Common myeloid progenitor, CD34-positive (primary cell): ENCODE results near the gene HNRNPR.

ENCODE experiments used
- CTCF ChIA-PET: fragments of 350-600 bp; sonication (Branson Sonifier 250); formaldehyde crosslinking; loops from one replicate; lab custom pipeline; 2021; ENCODE audit warnings: antibody characterized with exemption; lab: Charles Lee
- POLR2A ChIA-PET: fragments of 350-600 bp; sonication (Branson Sonifier 250); formaldehyde crosslinking; loops from one replicate; lab custom pipeline; 2021; ENCODE audit warnings: antibody characterized with exemption; lab: Charles Lee
- DNase-seq, 3 donors: peaks; one replicate each; pipeline versions ENCODE4 v3.0.0 to v3.0.0-alpha.2; 2013
- H3K27ac ChIP-seq, 2 experiments: 1 replicate in 1 of 2; 2 replicates in 1 of 2; pipeline ENCODE4 v1.7.0; 2013; ENCODE audit warnings: inconsistent platforms in 2 of 2, low read length in 2 of 2, mild to moderate bottlenecking in 2 of 2, low read depth in 1 of 2, moderate library complexity in 1 of 2; ENCODE audit not compliant: severe bottlenecking in 2 of 2, insufficient read depth in 1 of 2, poor library complexity in 1 of 2
- H3K27me3 ChIP-seq, 5 experiments: replicated peaks in 2 of 5; 1 replicate in 3 of 5; 2 replicates in 2 of 5; pipeline versions ENCODE4 v1.6.1 to v1.7.0; 2013; ENCODE audit warnings: low read length in 4 of 5, mild to moderate bottlenecking in 2 of 5, moderate library complexity in 2 of 5, inconsistent platforms in 1 of 5; ENCODE audit not compliant: insufficient read depth in 5 of 5, control insufficient read depth in 4 of 5
- H3K36me3 ChIP-seq, 4 experiments: 1 replicate in 2 of 4; 2 replicates in 2 of 4; pipeline versions ENCODE4 v1.6.1 to v1.7.0; 2013; ENCODE audit warnings: low read length in 3 of 4, control low read depth in 1 of 4, mild to moderate bottlenecking in 1 of 4; ENCODE audit not compliant: control insufficient read depth in 4 of 4, insufficient read depth in 4 of 4
- H3K4me1 ChIP-seq, 4 experiments: 1 replicate in 3 of 4; 2 replicates in 1 of 4; pipeline versions ENCODE4 v1.6.1 to v1.7.1; 2013; ENCODE audit warnings: low read length in 3 of 4, mild to moderate bottlenecking in 3 of 4, control low read depth in 1 of 4, inconsistent platforms in 1 of 4, moderate library complexity in 1 of 4; ENCODE audit not compliant: control insufficient read depth in 4 of 4, insufficient read depth in 4 of 4; ENCODE audit errors: control extremely low read depth in 1 of 4
- H3K4me3 ChIP-seq, 7 experiments: 1 replicate in 4 of 7; 2 replicates in 3 of 7; pipeline versions ENCODE4 v1.5.1 to v1.7.0; 2013; ENCODE audit warnings: mild to moderate bottlenecking in 7 of 7, low read length in 6 of 7, moderate library complexity in 6 of 7, inconsistent platforms in 2 of 7, low read depth in 2 of 7, control low read depth in 1 of 7; ENCODE audit not compliant: insufficient read depth in 4 of 7, control insufficient read depth in 1 of 7; ENCODE audit errors: extremely low read depth in 1 of 7
- H3K9me3 ChIP-seq, 5 experiments: 1 replicate in 4 of 5; 2 replicates in 1 of 5; pipeline versions ENCODE4 v1.6.1 to v1.7.1; 2013; ENCODE audit warnings: low read length in 4 of 5, mild to moderate bottlenecking in 2 of 5, inconsistent platforms in 1 of 5, low read depth in 1 of 5, moderate library complexity in 1 of 5; ENCODE audit not compliant: control insufficient read depth in 4 of 5, insufficient read depth in 2 of 5; ENCODE audit errors: control extremely low read depth in 1 of 5
- WGBS: methylation state at CpG from one replicate; pipeline ENCODE4 v1.1.5; 2013; ENCODE audit not compliant: insufficient coverage; 5-methylcytosine and 5-hydroxymethylcytosine counted together

Gene HNRNPR

DNA sequence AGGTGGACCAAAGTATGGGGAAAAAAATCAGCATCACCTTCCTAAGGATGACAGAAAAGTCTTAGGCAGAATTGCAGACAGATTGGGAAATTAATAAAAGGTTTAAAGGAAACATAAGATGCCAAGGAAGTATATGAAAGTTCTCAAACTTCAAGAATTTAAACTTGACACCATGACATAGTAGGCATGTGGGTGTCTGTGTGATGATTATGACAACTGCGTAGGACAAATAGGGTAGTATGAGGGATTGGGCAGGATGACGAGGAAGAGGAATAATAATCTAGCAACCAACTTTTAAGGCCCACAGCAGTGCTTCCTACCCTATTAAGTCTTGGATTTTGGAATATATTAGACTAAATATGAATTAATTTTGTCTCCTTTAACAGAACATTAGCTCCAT is 52.4 kb downstream of the HNRNPR start:
- CTCF ChIA-PET: no interaction called here
- no peaks in the 10 kb centered on the region for H3K4me1 ChIP-seq
- WGBS: 80% methylated on average over 1 of the region's 2 CpGs
- H3K27me3 ChIP-seq: no peaks in the 10 kb centered on the region
- H3K9me3 ChIP-seq: no peaks in the 10 kb centered on the region
- no peak for DNase-seq
- H3K27ac ChIP-seq: no peak overlapping the region
- peaks cover 3 to 28% (median 9%) of the 10 kb centered on the region in 4 experiments for H3K36me3 ChIP-seq
- no peak overlapping the region for H3K4me3 ChIP-seq
- POLR2A ChIA-PET: no interaction called here

DNA sequence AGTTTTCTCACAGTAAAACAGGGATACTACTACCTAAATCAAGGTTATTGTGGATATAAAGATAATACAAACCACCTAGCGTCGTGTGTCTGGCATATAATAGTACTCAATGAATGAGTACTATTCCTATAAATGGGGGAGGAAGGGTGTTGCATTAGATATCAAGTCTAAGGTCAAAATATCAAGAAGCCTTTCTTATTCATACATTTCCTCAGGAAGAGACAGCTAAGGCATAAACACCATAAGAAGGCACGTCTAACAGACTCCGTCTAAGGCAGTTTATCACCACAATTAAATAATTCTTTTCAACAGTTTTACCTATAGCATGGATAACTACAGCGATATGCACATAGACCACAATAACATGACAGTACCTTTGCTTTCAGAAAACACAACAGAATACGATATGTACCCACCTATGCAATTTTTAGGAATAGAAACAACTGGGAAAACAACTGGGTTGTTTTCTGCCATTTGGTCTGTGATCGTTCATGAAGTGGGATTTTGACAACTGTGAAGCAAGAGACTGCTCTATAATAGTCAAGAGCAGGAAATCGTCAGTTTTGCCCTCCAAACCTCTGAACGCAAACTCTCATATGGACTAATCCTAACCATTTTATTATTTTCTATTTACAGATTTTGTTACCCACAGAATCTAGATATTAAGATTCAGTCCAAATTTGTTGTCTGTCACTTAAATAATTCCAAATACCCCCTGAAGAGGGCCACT is 53.1 kb downstream of the HNRNPR start:
- peak in 2 of 3 donors; percentile 2 for DNase-seq
- H3K4me1 ChIP-seq: no peaks in the 10 kb centered on the region
- WGBS: 88% methylated on average over 6 of the region's 9 CpGs
- ChIA-PET CTCF (interaction anchor here (1.2 kb wide), 1 partner anchor 17 kb away, joined by 3 read pairs; no protein-coding TSS in a partner anchor), POLR2A (no interaction called here)
- peaks cover 6 to 30% (median 13%) of the 10 kb centered on the region in 4 experiments for H3K36me3 ChIP-seq
- no peaks in the 10 kb centered on the region for H3K9me3 ChIP-seq
- H3K27me3 ChIP-seq: no peaks in the 10 kb centered on the region
- H3K27ac ChIP-seq: no peak overlapping the region
- H3K4me3 ChIP-seq: no peak overlapping the region

DNA sequence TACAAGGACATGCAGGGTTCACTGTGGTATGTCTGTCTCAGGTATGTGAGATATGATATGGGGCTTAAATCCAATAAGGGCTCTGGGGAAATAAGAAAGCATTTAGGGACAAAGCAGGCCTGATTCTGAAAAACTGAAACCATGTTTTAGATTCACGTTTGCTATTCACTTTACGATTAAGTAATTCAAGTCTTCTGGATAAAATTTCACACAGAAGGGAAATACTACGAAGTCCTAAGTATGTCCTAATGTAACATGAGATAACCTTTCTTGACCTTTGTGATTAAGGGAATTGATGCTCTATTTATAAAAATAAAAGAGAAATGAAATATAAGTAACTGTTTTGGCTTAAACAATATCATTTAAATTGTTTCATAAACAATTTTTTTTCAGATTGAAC is 55.4 kb downstream of the HNRNPR start:
- Histone ChIP-seq H3K9me3 (no peaks in the 10 kb centered on the region), H3K27ac (no peak overlapping the region), H3K36me3 (peaks cover 12 to 36% (median 22%) of the 10 kb centered on the region in 4 experiments), H3K4me3 (no peak overlapping the region), H3K27me3 (no peaks in the 10 kb centered on the region), H3K4me1 (no peaks in the 10 kb centered on the region)
- ChIA-PET CTCF (no interaction called here), POLR2A (no interaction called here)
- 100% methylated on average over 3 of the region's 3 CpGs for WGBS
- DNase-seq: no peak

- POLR2A ChIA-PET: no interaction called here
- no peak overlapping the region for H3K4me3 ChIP-seq
- no peak for DNase-seq
- CTCF ChIA-PET: no interaction called here
- H3K4me1 ChIP-seq: no peaks in the 10 kb centered on the region
- H3K9me3 ChIP-seq: no peaks in the 10 kb centered on the region
- H3K27me3 ChIP-seq: no peaks in the 10 kb centered on the region
- H3K27ac ChIP-seq: no peak overlapping the region
- H3K36me3 ChIP-seq: peaks cover 14 to 38% (median 24%) of the 10 kb centered on the region in 4 experiments
Observed at GRCh38 chr1:23288201-23288600, 55.9 kb downstream of the HNRNPR start.

GRCh38 chr1:23286401-23286800 is 57.7 kb downstream of the HNRNPR start:
- DNase-seq: no peak
- no peaks in the 10 kb centered on the region for H3K4me1 ChIP-seq
- WGBS: 88% methylated on average over 1 of the region's 1 CpG

DNA sequence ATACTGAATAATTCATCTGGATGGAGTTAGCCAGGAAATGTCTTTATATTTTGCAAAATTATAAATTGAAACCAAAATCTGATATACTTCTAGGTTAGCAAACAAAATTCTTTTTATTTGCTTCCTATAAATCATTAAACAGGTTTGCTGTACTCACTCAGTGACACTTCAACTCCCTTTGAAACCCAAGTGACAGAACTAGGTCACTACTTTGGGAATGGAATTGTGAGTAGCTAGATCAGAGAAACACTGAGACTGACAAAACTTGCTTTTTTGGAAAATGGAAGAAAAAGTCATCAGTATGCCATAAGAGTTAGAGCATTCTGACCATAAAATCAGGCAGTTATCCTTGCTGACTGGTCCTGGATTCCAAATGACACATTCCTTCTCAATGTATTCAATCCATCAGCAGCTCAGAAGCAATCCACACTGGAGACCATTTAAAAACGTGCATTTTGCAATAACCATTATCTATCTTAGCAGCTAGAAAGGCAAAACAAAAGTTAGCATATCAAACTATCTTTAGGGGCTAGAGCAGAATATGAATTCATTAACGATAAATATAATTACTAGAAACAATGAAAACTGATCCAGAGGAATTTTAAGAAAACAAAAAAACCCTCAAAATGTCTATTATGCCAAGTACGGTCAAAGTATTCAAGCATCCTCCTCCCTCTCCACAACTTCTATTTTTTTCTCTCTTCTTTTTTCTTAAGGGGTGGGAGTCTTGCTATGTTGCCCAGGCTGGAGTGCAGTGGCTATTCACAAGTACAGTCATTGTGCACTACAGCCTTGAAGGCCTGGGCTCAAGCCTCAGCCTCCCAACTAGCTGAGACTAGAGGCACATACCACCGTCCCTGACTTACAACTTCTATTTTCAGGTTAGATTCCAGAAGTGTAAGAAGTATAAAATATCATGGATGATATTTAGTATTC is 60.1 kb downstream of the HNRNPR start:
- DNase-seq: no peak
- no peaks in the 10 kb centered on the region for H3K9me3 ChIP-seq
- WGBS: no CpG with 5 or more reads among the region's 4 CpGs
- no peak overlapping the region for H3K4me3 ChIP-seq
- POLR2A ChIA-PET: no interaction called here
- no peaks in the 10 kb centered on the region for H3K27me3 ChIP-seq
- peaks cover 23 to 63% (median 41%) of the 10 kb centered on the region in 4 experiments for H3K36me3 ChIP-seq
- no peaks in the 10 kb centered on the region for H3K4me1 ChIP-seq
- H3K27ac ChIP-seq: no peak overlapping the region
- CTCF ChIA-PET: no interaction called here

More at GRCh38 chr1:23286401-23286800, 57.7 kb downstream of the HNRNPR start:
- Histone ChIP-seq H3K36me3 (peaks cover 18 to 47% (median 31%) of the 10 kb centered on the region in 4 experiments), H3K9me3 (no peaks in the 10 kb centered on the region), H3K4me3 (no peak overlapping the region), H3K27ac (no peak overlapping the region), H3K27me3 (no peaks in the 10 kb centered on the region)
- CTCF ChIA-PET: no interaction called here
- POLR2A ChIA-PET: no interaction called here
